Neuronal stem cell (in vitro differentiated cells): ENCODE data around the gene ATP8A2.

ENCODE experiments used
- DNase-seq: peaks from one replicate; pipeline ENCODE4 v3.0.0-alpha.2; 2013; ENCODE audit warnings: low spot score
- H2AFZ ChIP-seq: one replicate; pipeline ENCODE4 v1.6.1; 2013; ENCODE audit warnings: mild to moderate bottlenecking, low read length, inconsistent platforms
- H2AK5ac ChIP-seq: 2 replicates; pipeline ENCODE4 v1.6.1; 2013; ENCODE audit warnings: low read depth, mild to moderate bottlenecking, inconsistent platforms, low read length, moderate library complexity, mixed read lengths
- H2BK120ac ChIP-seq: 2 replicates; pipeline ENCODE4 v1.6.1; 2013; ENCODE audit warnings: low read depth, mild to moderate bottlenecking, inconsistent platforms, low read length, moderate library complexity, mixed read lengths
- H2BK12ac ChIP-seq: one replicate; pipeline ENCODE4 v1.6.1; 2013; ENCODE audit warnings: low read length, inconsistent platforms
- H2BK15ac ChIP-seq: 2 replicates; pipeline ENCODE4 v1.6.1; 2013; ENCODE audit warnings: mild to moderate bottlenecking, low read length, inconsistent platforms, mixed read lengths
- H2BK5ac ChIP-seq: one replicate; pipeline ENCODE4 v1.6.1; 2013; ENCODE audit warnings: inconsistent platforms, mild to moderate bottlenecking, low read length, moderate library complexity
- H3K14ac ChIP-seq: one replicate; pipeline ENCODE4 v1.6.1; 2013; ENCODE audit warnings: low read length, inconsistent platforms
- H3K18ac ChIP-seq: 2 replicates; pipeline ENCODE4 v1.6.1; 2013; ENCODE audit warnings: low read length, inconsistent platforms
- H3K23ac ChIP-seq: 2 replicates; pipeline ENCODE4 v1.6.1; 2013; ENCODE audit warnings: low read depth, mild to moderate bottlenecking, mixed read lengths, low read length, inconsistent platforms; ENCODE audit not compliant: poor library complexity
- H3K27ac ChIP-seq: replicated peaks from 3 replicates; pipeline ENCODE4 v1.5.1; 2013; ENCODE audit warnings: low read length, inconsistent platforms
- H3K27me3 ChIP-seq, 3 experiments: 2 replicates each; pipeline ENCODE4 v1.6.1; 2013; ENCODE audit warnings: low read length in 3 of 3, mild to moderate bottlenecking in 2 of 3, inconsistent platforms in 1 of 3, low read depth in 1 of 3, mixed read lengths in 1 of 3, moderate library complexity in 1 of 3; ENCODE audit not compliant: control insufficient read depth in 3 of 3, insufficient read depth in 3 of 3
- H3K36me3 ChIP-seq, 2 donors: replicated peaks in 1 of 2; 2 replicates each; pipeline ENCODE4 v1.6.1; 2013; ENCODE audit warnings: low read length in 2 of 2; ENCODE audit not compliant: control insufficient read depth in 2 of 2, insufficient read depth in 2 of 2
- H3K4ac ChIP-seq: 2 replicates; pipeline ENCODE4 v1.6.1; 2013; ENCODE audit warnings: inconsistent platforms, mild to moderate bottlenecking, low read length, moderate library complexity
- H3K4me1 ChIP-seq, 2 donors: 1 replicate in 1 of 2; 2 replicates in 1 of 2; pipeline ENCODE4 v1.6.1; 2013; ENCODE audit warnings: low read length in 2 of 2, low read depth in 1 of 2; ENCODE audit not compliant: control insufficient read depth in 2 of 2, insufficient read depth in 1 of 2
- H3K4me2 ChIP-seq: one replicate; pipeline ENCODE4 v1.6.1; 2013; ENCODE audit warnings: mild to moderate bottlenecking, low read length, inconsistent platforms; ENCODE audit not compliant: insufficient read depth, poor library complexity, severe bottlenecking
- H3K4me3 ChIP-seq, 2 donors: 2 replicates each; pipeline ENCODE4 v1.5.1; 2013; ENCODE audit warnings: low read length in 2 of 2, mild to moderate bottlenecking in 2 of 2, inconsistent platforms in 1 of 2, moderate library complexity in 1 of 2
- H3K79me1 ChIP-seq: one replicate; pipeline ENCODE4 v1.6.1; 2013; ENCODE audit warnings: low read depth, mild to moderate bottlenecking, inconsistent platforms, low read length, moderate library complexity
- H3K9ac ChIP-seq: one replicate; pipeline ENCODE4 v1.6.1; 2013; ENCODE audit warnings: mild to moderate bottlenecking, low read depth, low read length, inconsistent platforms; ENCODE audit not compliant: poor library complexity
- H3K9me3 ChIP-seq, 2 donors: replicated peaks in 1 of 2; 2 replicates each; pipeline versions ENCODE3 to v1.6.1; 2013; ENCODE audit warnings: low read length in 2 of 2, mild to moderate bottlenecking in 2 of 2, inconsistent platforms in 1 of 2, low read depth in 1 of 2, mixed read lengths in 1 of 2, moderate library complexity in 1 of 2; ENCODE audit not compliant: control insufficient read depth in 2 of 2, insufficient read depth in 1 of 2
- H4K8ac ChIP-seq: one replicate; pipeline ENCODE4 v1.6.1; 2013; ENCODE audit warnings: low read depth, mild to moderate bottlenecking, inconsistent platforms, low read length, moderate library complexity
- H4K91ac ChIP-seq: one replicate; pipeline ENCODE4 v1.6.1; 2013; ENCODE audit warnings: low read length, low read depth, mild to moderate bottlenecking, inconsistent platforms; ENCODE audit not compliant: poor library complexity
- WGBS, 2 donors: extraction: QIAGEN DNeasy Blood & Tissue Kit; methylation state at CpG; one replicate each; pipeline ENCODE4 v1.1.7; 2013; ENCODE audit warnings: missing lambda C conversion rate in 2 of 2, mixed read lengths in 1 of 2; ENCODE audit not compliant: insufficient read length in 2 of 2, insufficient replicate concordance in 1 of 2; ENCODE audit errors: extremely low coverage in 2 of 2; 5-methylcytosine and 5-hydroxymethylcytosine counted together

ATP8A2 gene

GRCh38 chr13:25965596-25965995 lies 593.8 kb downstream of the ATP8A2 start:
- Histone ChIP-seq H2BK15ac (no peak overlapping the region), H3K4me1 (peaks cover 0 to 12% of the 10 kb centered on the region in 2 donors), H3K9me3 (no peaks in the 10 kb centered on the region), H3K27ac (no peak overlapping the region), H3K79me1 (no peaks in the 10 kb centered on the region), H4K8ac (no peak overlapping the region), H2BK120ac (no peak overlapping the region), H3K4me3 (no peak overlapping the region), H3K4me2 (no peak overlapping the region), H2AFZ (no peak overlapping the region), H3K27me3 (peaks cover 0 to 6% (median 0%) of the 10 kb centered on the region in 3 experiments), H2BK5ac (no peak overlapping the region), H3K14ac (no peak overlapping the region), H3K4ac (no peak overlapping the region), H3K36me3 (no peaks in the 10 kb centered on the region), H3K18ac (no peak overlapping the region), H2BK12ac (no peak overlapping the region), H3K9ac (no peak overlapping the region), H4K91ac (no peak overlapping the region), H2AK5ac (no peak overlapping the region), H3K23ac (no peak overlapping the region)
- WGBS, 2 donors, result no CpG with 5 or more reads among the region's 2 CpGs
- DNase-seq, result no peak

- H3K27ac ChIP-seq, result no peak overlapping the region
These were observed 594.3 kb downstream of the ATP8A2 start for GRCh38 chr13:25966086-25966485.

GRCh38 chr13:25967144-25967543 lies 595.4 kb downstream of the ATP8A2 start:
- H2AK5ac ChIP-seq, result no peak overlapping the region
- no peak overlapping the region for H2BK120ac ChIP-seq
- H2BK5ac ChIP-seq, result no peak overlapping the region
- H4K8ac ChIP-seq, result no peak overlapping the region
- no peaks in the 10 kb centered on the region for H3K36me3 ChIP-seq
- H3K9ac ChIP-seq, result no peak overlapping the region
- no peak overlapping the region for H2AFZ ChIP-seq
- no CpG with 5 or more reads among the region's 4 CpGs for WGBS, 2 donors
- no peak overlapping the region for H3K4ac ChIP-seq
- peaks cover 0 to 23% of the 10 kb centered on the region in 2 donors for H3K4me1 ChIP-seq
- H2BK12ac ChIP-seq, result no peak overlapping the region
- no peak overlapping the region for H3K4me2 ChIP-seq
- no peak overlapping the region for H3K23ac ChIP-seq
- no peak overlapping the region for H3K4me3 ChIP-seq
- H3K27ac ChIP-seq, result no peak overlapping the region
- no peak for DNase-seq
- H2BK15ac ChIP-seq, result no peak overlapping the region
- H3K27me3 ChIP-seq, result no peaks in the 10 kb centered on the region
- no peak overlapping the region for H4K91ac ChIP-seq
- H3K79me1 ChIP-seq, result no peaks in the 10 kb centered on the region
- H3K9me3 ChIP-seq, result no peaks in the 10 kb centered on the region
- no peak overlapping the region for H3K14ac ChIP-seq
- H3K18ac ChIP-seq, result no peak overlapping the region

More at GRCh38 chr13:25966086-25966485, 594.3 kb downstream of the ATP8A2 start:
- Histone ChIP-seq H3K9ac (no peak overlapping the region), H3K4me3 (no peak overlapping the region), H3K14ac (no peak overlapping the region), H3K9me3 (no peaks in the 10 kb centered on the region), H2BK5ac (no peak overlapping the region), H3K4ac (no peak overlapping the region), H4K8ac (no peak overlapping the region), H2BK120ac (no peak overlapping the region), H3K18ac (no peak overlapping the region), H2AK5ac (no peak overlapping the region), H3K36me3 (no peaks in the 10 kb centered on the region), H2BK15ac (no peak overlapping the region), H3K79me1 (no peaks in the 10 kb centered on the region), H3K23ac (no peak overlapping the region), H2AFZ (no peak overlapping the region), H3K4me1 (peaks cover 0 to 16% of the 10 kb centered on the region in 2 donors), H3K27me3 (peaks cover 0 to 4% (median 0%) of the 10 kb centered on the region in 3 experiments), H4K91ac (no peak overlapping the region), H3K4me2 (no peak overlapping the region), H2BK12ac (no peak overlapping the region)
- no peak for DNase-seq
- WGBS, 2 donors, result no CpG with 5 or more reads among the region's 4 CpGs

- Histone ChIP-seq H3K27me3 (no peaks in the 10 kb centered on the region), H3K4me3 (no peak overlapping the region), H3K9me3 (no peaks in the 10 kb centered on the region), H2AFZ (peak overlapping the region; percentile 31), H2BK120ac (no peak overlapping the region), H4K91ac (no peak overlapping the region), H3K36me3 (no peaks in the 10 kb centered on the region), H3K79me1 (no peaks in the 10 kb centered on the region), H2BK15ac (no peak overlapping the region), H3K9ac (no peak overlapping the region), H3K18ac (peak overlapping the region; percentile 69), H3K14ac (no peak overlapping the region), H3K27ac (peak overlapping the region; percentile 84), H3K4me2 (peak overlapping the region; percentile 26), H2AK5ac (no peak overlapping the region), H3K4me1 (peaks cover 3 to 37% of the 10 kb centered on the region in 2 donors), H3K23ac (no peak overlapping the region), H2BK5ac (no peak overlapping the region), H3K4ac (no peak overlapping the region), H4K8ac (no peak overlapping the region), H2BK12ac (no peak overlapping the region)
- no CpG with 5 or more reads among the region's 3 CpGs for WGBS, 2 donors
- DNase-seq, result peak; percentile 76
These were observed 599.3 kb downstream of the ATP8A2 start for GRCh38 chr13:25971047-25971446.
